Activated CD8-positive, alpha-beta memory T cell treated with anti-CD3 and anti-CD28 coated beads, Interleukin-2, amount 50 U/mL, for 4 hours (primary cell): ENCODE results near the gene PCDH1.

Experiments used
- DNase-seq: peaks from one replicate; pipeline ENCODE4 v3.0.0-alpha.2; 2020

PCDH1 gene

DNA sequence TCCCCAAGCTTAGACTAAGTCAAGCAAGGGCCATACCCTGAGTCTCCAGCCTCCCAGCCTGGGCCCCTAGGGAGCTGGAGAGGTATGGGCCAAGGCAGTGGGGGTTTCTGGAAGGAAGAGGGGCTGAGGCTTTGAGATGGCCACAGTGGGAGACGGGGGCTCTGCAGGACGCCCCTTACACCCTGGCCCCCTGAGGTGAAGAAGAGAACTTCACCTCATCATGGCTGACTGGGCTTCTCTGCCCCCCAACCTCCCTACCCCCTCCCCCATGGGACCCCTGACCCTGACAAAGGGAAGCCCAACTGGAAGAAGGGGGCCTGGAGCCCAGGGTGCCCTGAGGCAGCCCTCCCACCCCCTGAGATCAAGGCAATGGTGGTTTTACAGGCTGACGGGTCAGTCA, 25.8 kb downstream of the PCDH1 start:
- DNase-seq: no peak

DNA sequence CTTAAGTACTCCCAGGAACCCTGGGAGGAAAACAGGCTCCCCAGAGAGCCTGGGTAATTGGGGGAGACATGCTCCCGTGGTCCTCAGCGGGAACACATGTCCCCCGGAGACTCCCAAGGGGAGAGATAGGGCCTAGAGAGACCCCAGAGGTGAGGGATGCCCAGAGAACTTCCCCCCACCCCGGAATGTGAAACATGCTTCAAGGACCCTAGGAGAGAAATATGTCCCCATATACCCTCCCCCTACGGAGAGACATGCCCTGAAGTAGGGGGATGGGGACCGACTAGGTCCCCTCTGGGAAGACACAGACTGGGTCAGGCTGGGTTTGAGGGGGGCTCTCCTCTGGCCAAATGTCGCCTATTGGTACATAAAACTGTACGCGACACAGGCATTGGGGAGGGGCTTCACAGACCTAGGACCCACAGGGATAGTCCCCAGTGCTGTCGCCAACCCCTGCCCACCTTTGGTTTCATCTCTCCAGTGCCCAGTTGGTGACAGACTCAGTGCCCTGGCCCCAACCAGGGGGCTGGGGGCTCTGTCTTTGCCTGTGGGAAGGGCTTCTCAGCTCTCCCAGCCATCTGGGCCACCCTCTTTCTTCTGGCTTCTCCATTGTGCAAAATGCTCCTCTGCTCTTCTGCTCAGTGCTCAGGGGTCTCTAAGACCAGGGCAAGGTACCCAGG, 26.9 kb downstream of the PCDH1 start:
- no peak for DNase-seq

DNA sequence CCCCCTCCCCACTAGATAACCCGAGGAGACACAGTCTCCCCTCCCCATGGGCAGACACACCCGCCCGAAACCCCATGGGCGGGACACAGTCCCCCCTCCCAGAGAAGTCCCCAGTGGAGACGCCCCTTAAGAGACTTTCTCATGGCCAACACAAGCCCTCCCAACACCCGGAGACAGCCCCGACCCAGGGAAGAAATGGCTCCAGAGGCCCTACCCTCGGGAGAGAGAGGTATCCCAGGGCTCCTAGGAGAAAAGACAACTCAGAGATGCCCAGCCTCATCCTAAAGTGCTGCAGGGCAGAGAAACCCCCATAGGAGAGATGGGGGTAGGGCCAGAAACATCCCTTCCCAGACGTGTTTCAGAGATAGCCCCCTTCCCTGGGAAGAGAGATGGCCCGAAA, 27.4 kb downstream of the PCDH1 start:
- no peak for DNase-seq

DNA sequence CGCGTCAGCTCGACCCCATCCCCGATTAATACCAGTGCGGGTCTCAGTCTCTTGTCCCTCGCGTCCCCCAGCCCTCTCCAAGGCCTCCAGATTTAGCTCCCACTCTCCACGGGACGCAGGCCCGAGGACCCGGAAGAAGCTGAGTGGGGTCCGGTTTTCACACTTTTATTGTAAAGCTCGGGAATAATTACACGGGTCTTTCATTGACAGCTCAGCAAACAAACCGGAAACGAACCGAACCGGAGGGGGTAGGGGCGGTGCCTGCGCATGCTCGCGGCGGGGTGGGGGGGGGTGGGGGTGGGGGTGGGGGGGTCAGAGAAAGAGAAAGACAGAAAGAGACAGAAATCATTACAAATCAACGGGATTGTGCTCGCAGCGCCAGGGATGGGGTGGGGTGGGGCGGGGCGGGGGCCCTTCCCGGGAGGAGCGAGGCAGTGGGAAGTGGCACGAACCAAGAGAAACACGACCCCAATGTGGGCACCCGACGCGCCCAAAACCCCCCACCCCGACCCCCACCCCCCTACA, 27.9 kb downstream of the PCDH1 start:
- peak; percentile 46 for DNase-seq

DNA sequence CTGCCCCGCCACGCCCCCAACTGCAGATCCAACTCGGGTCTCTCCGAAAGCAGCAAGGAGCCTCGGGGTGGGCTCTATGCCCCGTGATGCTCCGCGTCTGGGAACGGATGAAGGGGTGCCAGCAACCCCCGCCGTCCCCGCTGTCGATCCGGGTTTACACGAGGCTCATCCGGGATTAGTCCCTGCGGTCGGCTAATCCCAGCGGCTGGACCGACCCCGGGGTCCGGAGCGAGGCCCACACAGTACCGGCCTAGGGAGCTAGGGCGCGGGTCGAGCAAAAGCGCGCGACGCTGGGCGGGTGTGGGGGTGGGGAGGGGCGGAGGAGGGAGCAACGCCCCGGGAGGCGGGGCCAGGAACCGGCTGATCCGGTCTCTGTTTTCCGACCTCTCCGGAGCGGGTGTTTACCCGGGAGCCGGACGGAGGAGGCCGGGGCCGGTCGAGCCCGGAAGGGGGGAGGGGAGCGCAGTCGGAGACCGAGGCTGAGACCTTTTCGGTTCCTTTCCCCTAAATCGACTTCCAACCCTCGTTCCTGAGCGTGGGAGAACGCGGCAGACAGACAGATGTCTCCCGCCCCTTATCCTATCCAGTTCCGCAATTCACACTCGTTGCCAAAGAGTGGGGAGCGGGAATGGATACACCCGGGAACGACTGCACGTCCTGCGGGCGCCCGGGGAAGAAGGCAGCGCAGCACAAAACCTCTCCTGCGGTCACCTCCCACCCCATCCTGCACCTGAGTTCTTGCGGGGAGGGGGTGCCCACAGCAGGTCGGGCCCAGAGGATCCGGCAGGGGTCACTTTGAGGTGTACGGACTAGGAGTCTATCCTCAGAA, 28.6 kb downstream of the PCDH1 start:
- DNase-seq: peak; percentile 72

DNA sequence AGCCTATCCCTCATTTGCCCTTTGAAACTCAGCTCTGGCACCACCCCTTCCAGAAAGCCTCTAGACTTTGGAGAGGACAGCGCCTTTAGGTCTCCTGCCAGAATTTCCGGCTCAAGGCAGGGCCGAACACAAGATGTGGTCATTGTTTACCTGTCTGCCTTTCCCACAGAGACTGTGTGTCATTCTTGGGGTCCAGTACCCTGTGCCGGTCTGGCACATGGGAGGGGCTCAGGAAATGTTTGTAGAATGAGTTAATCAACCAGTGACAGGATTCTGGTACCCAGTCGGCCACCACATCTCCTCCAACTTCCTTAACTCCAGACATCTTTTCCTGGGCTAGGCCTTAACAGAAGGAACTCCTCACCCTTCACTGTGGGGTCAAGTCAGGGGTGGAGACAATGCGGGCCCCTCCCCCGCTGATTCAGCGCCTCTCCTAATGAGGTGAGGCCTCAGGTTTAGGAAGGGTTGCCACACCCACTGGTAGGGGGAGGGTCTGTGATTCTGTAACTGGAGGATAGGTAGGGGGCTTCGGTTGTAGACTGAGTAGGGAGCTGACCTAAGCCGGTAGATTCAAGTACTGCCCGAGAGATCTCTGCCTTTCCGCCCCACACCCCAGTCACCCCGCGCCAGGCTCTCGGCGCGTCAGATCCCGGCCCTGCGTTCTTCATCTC, 29.3 kb downstream of the PCDH1 start:
- peak; percentile 45 for DNase-seq

DNA sequence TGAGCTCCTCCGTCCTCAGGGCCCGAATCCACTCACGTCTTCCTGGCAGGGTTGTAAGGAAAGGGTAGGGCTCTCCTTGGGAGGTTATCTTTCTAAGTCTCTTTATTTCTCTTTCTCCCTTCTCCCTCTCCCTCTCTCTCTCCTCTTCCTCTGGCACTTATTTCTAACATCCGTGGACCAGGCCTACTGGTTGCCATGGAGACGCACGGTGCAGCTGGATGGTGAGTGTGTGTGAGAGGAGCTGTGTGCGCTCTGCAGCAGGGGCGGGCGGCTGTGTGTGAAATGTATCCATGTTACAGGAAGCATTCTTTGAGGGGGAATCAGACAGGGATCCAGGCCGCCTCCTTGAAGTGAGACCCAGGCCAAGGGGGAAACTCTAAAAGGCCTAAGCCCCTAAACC, 32.2 kb downstream of the PCDH1 start:
- DNase-seq: no peak

DNA sequence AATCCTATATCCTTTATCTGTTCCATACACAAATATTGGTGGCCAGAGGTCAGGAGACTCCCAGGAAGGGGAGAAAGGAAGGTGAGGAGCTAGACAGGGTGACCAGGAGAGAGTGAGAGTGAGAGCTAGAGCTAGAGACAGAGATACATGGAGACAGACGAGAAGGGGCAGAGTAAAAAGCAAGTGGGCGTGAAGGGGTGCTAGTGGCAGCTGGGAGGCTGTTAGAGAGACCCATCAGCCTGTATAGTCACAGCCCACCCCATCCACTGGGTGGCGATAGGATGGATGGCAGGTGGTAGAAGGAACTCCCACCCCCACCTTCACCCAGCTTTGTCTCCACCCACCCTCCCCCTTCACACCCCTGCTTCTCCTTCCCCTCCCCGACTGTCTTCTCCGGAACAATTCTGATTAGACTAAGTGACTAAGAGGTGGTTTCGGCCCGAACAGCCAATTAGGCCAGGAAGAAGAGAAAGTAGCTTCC, 32.8 kb downstream of the PCDH1 start:
- no peak for DNase-seq

DNA sequence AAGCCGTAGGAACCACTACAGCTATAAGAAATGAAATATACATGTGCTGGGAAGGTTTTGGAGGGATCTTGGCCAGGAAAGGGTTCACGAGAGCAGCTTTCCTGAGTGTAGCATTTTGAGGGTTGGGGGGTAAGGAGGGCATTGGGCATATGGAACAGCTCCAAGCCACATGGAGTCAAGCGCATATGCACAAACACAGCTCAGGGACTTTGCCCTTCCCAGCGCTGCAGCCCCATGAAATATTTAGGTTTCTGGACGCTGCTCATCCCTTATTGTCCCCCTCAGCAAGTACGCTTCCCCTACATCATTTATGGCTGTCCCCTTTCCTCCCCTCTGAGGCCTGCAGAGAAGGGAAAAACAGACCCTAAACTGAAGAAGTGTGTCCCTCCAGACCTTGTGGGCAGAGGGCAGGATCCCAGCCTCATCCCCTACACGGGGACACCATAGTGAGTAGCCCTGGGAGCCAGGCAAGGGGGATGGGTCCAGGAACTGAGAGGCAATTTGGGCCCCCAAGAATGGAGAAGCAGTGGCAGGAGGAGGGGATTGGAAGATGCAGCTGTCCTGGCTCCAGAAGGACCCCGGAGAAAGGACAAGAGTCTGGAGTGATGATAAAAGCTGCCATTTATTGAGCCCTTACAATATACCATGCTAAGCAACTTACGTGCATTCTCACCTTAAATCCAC, 33.7 kb downstream of the PCDH1 start:
- no peak for DNase-seq

DNA sequence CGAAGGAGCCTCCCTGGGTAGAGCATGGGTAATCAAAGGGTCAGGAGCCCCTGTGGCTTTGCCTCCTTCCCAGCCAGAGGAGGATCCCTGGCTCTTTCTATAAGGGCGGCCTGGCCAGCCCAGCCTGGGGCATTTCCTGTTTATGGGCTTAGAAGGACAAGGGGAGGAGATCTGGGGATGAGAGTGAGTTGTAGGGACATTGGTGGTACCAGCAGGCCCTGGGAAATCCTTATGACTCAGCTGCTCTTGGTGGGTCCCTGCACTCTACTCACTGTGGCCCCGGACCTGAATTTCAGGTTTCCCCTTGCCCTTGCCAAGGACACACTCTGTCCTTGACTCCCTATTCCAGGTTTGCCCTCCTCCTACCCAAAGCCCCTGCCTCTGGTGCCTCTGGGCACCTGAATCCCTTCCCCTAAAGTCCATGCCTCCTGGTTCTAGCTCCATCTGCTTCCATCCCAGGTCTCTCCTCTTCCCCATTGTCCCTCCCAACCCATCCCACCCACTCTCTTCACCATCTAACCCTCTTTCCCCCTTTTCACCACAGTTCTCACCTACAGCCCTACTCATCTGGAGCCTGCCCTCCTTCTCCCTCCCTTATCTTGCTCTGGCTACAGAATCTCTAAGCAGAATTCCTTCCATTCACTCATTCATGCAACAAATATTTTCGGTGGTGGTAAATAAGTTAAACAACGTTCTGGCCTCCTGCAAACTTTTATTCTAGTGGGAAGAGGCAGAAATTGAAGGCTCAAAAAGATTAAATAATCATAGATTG, 34.9 kb downstream of the PCDH1 start:
- DNase-seq: no peak

DNA sequence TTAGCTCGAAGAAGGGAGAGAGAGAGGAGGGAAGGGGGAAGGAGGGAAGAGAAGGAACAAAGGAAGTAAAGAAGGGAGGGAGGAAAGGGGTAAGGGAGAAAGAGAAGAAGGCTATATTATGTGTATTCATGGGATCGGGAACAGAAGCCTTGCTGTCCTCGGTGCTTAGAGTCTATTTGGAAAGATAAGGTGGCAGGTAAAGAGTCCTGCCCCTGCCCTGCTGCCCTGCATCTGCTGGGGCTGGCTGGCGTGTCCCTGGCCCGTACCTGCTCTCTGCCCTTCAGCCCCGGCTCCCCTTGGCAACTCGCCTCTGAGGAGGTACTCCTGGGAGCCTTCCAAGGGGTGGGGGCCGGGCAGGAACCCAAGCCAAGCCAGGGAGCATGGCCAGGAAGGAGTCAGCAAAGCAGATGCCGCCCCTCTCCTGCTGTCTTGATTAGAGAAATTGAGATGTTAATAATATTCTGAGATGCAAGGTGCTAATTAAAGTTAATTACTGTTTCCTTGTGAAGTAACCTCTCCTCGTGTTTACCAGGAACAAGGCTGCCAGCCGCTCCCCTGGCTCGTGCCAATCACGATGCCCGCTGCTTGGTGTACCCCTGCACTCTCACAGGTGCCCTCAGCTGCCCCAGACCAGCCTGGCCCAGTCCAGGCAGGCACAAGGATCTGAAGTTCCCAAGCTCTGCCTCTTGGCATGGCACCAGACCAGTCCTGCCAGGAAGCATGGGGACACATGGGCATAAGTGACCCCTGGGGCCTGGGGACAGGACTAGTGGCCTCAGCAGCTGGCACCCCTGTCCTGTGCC, 36.6 kb downstream of the PCDH1 start:
- DNase-seq: no peak

DNA sequence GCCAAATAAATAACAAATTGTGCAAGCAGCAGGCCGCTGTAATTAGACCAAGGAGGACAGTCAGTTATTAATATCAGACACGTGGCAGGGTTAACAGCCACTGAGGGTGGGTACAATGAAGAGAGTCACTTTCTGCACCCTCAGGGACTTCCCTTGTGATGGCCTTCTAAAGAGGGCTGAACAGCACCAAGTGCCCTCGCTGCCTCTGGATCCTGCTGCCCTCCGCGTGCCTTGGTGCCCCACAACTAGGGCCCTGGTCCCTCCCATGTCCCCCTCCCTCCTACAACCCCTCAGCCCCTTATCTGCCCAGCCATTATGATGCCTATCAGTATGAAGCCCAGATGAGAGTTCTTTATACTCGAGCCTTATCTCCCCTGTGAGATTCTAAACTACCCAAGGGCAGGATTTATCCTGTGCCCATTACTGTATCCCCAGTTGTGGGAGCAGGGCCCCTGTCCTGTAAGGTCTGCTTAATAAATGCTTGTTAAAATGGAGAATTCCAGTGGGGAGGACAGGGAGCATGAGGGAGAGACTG, 37.3 kb downstream of the PCDH1 start:
- DNase-seq: no peak

DNA sequence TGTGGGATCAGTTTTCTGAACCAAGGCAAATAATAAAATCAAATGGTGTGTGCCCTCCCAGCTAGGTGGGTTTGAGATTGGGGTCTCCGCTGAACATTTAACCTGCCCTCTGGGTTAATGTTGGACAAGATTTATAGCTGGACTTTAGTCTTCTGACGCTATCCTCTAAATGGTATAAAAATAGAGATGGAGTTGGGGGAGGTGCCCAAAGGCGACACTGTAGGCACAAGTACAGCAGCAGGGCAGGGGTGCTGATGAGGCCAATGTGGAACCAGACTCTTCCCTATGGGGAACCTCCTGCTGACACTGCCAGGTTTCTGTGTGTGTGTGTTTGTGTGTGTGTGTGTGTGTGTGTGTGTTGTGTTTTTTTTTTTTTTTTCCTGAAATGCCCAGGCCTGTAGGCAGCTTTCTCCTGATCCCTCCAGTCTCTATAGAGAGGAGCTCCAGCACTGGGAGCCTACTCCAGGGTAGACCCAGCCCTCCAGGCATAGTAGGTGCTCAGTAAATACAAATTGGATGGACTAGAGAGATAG, 37.9 kb downstream of the PCDH1 start:
- DNase-seq: no peak

DNA sequence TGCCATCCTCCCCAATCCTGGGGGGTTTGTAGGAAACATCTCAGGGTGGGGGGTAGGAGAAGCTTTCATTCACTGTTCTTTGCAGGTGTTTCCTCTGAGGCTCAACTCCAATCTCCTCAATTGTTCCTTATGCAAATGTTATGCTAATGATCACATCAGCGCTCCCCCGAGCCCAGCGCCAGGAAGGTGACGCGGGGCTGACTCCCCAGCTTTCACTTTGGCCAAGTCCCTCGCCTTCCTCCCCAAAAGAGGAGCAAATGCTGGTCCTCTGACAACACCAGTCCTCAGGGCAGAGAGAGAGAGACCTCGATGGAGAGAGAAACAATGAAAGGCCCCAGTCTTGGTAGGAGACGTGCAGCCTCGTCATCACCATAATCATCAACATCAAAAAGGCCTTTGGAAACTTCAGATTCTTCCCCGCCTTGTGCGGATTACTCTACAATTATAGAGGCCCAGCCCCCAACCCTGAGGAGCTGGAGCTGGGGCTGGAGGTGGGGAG, 39.1 kb downstream of the PCDH1 start:
- DNase-seq: no peak

DNA sequence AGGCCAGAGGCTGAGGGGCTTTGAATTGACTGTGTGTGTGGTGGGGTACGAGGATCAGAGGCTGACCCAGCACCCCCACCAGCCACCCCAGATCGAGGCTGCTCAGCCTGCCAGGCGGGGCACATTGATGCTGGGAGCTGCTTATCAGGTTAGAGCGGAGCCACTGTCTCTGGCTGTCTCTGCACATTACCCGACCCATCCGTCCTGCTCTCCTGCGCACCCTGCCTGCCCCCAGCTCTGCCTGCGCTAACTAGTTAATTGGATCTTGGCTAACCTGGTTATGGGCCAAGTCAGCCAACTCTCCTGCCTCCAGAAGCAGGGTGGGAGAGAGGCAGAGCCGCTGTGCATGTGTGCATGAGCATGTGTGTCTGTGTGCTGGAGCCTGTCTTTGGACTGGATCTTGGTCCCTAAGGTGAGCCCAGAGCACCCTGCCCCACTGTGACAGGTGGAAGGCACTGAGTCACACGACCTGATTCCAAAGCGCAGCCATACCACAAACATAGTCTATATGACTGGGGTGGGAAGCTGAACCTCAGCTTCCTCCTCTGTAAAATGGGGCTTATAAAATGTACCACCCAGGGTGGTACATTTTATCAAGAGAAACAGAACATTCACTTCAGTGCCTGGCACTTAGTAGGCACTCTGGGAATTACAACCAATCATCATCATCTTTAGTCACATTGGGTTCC, 39.7 kb downstream of the PCDH1 start:
- no peak for DNase-seq

DNA sequence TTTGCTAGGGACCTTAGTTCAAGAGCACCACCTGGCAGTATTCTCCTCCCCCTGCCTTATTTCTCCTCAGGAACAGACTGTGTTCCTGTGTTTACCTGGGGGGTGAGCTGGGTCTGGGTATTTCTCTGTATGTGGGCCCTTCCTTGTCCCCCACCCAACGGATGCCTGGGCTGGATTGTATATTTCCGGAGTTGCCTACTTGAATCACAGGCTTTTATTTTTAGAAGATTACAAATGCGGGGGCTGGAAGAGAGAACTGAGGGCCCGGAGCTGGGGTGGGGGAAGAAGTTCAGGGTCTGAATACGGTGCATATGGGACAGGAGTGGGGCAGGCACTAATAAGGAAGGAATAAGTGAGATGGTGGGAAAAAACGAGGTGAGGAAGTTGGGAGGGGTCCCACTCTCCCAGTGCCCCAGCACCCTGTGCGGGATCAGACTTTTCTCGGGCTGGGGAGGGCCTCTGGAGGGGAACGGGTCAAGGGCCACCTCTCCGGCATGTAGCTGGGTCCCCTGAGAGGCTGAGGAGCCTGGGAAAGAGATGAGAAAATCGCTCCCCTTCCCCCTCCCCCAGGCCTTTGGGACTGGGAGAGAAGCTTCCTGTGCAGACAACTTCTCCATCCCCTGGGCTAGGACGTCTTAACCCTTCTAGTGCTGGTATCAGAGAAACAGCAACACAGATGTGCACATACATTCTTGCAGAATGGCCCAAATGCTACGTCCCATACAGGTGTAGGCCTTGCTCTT, 42.1 kb downstream of the PCDH1 start:
- DNase-seq: no peak

DNA sequence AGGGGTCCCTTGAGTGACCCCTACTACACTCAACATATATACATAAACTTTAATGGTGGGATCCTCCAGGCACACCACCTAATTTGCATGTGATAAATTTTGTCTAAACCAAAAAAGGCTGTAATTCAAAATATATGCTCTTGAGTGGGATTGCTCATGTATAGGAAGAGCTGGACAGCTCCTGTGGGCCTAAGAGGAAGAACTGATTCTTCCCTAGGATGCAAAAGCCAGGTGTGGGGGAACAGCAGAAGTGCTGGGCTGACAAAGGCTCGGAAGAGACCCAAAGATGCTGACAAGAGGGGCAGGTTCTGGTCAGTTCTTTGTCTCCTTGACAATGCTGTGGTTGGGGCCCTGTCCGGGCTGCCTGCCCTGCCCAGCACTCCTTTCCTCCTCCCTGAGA, 43.9 kb downstream of the PCDH1 start:
- DNase-seq: no peak

DNA sequence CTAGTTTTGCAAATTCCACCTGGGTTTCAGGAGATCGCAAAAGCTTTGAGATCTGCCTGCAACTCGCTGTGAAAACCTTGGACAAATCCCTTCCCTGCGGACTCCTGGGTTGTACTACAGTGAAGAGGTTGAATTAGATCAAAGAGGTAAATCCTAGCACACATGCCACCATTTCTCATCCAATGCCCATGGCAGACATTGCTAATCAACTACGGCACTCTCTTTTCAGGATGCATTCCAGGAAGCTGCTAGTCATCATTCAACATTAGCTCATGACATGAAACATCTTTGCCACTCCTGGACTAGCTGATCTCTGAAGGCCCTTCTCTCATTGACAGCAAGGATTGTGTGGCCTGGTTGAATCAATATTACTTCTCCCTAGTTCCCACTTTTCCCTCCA, 46.1 kb downstream of the PCDH1 start:
- DNase-seq: no peak

DNA sequence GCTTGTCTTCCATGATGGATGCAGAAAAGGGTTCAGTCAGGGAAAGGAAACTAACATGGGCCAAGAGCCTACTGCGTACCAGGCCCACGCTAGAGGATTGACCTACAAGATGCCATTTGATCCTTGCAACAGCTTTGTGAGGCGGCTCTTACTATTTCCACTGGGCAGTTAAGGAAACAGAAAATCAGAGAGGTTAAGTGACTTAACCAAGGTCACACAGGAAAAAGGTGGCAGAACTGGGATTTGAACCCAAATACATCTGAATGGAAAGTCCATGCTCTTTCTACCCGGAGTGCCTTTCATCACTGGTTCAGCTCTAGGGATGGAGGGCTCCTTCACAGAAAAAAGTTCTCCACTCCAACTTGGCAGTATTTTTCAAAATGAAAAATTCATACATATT, 50.0 kb downstream of the PCDH1 start:
- DNase-seq: no peak
